Uterus (tissue), 2 donors: ENCODE measurements around the gene TRIM28.

ENCODE experiments used
- CTCF ChIP-seq, 4 experiments: fragments of 200-600 bp in 2 of 4; fragments of 450-650 bp in 2 of 4; sonication (generic) in 2 of 4; IDR thresholded peaks; one replicate each; pipeline ENCODE4 v1.5.1; 2016 to 2019; ENCODE audit warnings: antibody characterized with exemption in 4 of 4, mild to moderate bottlenecking in 2 of 4, moderate library complexity in 1 of 4
- POLR2A ChIP-seq, 2 donors: fragments of 450-650 bp; IDR thresholded peaks; one replicate each; pipeline ENCODE4 v1.6.1; 2016; ENCODE audit warnings: antibody characterized with exemption in 2 of 2, mild to moderate bottlenecking in 1 of 2, moderate library complexity in 1 of 2

- TF ChIP-seq CTCF (IDR thresholded peaks at IDR 0.05) (no peak), POLR2A (IDR thresholded peaks at IDR 0.05) (no peak)
Measured at GRCh38 chr19:58511353-58512208, 32.3 kb upstream of the TRIM28 start, which contains the start of gene SLC27A5.
